NCI-H187 (cell line): Measurements from ENCODE around the gene RNASEL.
A peak's percentile ranks its signal among the peaks of the same experiment; 100 is the strongest.
"Not testable (repeated sequence)": the region's sequence is repeated elsewhere in the genome, so short reads cannot be mapped to it uniquely, and the experiment has no call there.

Experiments used
- DNase-seq, 2 experiments: peaks; one replicate each; lab custom pipeline; 2025; lab: John Stamatoyannopoulos, UW

Gene RNASEL, protein sequence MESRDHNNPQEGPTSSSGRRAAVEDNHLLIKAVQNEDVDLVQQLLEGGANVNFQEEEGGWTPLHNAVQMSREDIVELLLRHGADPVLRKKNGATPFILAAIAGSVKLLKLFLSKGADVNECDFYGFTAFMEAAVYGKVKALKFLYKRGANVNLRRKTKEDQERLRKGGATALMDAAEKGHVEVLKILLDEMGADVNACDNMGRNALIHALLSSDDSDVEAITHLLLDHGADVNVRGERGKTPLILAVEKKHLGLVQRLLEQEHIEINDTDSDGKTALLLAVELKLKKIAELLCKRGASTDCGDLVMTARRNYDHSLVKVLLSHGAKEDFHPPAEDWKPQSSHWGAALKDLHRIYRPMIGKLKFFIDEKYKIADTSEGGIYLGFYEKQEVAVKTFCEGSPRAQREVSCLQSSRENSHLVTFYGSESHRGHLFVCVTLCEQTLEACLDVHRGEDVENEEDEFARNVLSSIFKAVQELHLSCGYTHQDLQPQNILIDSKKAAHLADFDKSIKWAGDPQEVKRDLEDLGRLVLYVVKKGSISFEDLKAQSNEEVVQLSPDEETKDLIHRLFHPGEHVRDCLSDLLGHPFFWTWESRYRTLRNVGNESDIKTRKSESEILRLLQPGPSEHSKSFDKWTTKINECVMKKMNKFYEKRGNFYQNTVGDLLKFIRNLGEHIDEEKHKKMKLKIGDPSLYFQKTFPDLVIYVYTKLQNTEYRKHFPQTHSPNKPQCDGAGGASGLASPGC

DNA sequence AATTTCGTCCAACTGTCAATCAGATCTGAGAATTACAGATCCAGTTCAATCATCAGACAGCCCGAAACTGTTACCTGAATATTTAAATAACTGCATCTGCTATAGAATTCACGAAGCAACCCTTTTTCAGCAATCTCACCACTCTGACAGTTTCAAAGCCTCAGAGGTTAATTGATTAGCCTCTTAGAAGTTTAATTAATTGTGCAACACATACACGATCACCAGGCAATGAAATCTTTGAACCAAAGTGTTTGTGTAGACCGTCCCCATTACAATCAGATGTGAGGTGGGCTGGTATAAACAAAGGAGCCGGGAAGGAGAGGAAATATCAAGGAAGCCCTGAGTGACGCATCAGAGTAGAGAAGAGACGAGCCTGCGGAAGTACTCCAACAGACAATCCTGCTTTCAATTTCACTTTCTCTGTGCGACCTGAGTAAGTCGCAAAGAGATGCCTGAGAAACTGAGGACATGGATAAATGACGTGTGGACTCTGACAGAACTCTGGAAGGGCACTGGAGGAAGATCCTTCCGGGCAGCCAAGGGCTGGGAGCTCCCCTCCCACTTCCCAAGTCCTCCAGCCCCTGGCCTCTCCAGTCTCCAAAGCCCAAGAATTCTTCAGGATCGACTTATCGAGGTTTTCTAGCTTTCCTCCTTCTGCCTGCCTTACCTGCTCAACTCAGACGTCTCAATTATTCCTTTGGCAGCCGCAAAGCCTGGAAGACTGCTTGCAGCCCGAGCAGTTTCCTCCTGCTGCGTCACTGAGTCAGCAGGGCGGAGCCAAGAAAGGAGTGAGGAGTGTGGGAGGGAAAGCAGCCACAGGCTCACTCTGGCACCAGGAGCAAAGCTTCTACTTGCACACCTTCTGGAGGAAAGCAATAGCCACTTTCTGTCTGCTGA is at the start of gene RNASEL:
Gene RNASEL, minus strand, starts transcription at position 757 of the 897 bp plus-strand sequence. CDS start 2,450 bp downstream, outside the sequence.
- DNase-seq = peak; percentile 80 to 84

- DNase-seq = no peak
Measured at GRCh38 chr1:182637769-182638168, 48.7 kb upstream of the RNASEL start.

DNA sequence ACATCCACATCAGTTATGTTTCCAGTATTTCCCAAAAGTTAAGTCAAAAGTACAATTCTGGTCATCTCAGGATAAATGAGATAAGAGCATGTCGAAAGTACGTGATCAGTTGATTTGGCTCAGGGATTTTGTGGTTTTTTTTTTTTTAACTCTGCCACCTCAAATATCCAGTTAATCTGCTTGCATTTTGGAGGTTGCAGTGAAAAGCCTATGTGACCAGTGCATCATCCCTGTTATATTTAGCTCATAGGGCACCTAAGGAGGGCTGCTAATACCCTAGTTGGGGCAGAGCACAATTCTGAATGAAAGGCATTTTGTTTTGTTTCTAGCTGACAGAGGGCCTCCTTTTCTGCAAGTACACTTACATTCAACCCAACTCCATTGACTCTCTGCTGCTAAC is 46.8 kb upstream of the RNASEL start:
- no peak for DNase-seq

DNA sequence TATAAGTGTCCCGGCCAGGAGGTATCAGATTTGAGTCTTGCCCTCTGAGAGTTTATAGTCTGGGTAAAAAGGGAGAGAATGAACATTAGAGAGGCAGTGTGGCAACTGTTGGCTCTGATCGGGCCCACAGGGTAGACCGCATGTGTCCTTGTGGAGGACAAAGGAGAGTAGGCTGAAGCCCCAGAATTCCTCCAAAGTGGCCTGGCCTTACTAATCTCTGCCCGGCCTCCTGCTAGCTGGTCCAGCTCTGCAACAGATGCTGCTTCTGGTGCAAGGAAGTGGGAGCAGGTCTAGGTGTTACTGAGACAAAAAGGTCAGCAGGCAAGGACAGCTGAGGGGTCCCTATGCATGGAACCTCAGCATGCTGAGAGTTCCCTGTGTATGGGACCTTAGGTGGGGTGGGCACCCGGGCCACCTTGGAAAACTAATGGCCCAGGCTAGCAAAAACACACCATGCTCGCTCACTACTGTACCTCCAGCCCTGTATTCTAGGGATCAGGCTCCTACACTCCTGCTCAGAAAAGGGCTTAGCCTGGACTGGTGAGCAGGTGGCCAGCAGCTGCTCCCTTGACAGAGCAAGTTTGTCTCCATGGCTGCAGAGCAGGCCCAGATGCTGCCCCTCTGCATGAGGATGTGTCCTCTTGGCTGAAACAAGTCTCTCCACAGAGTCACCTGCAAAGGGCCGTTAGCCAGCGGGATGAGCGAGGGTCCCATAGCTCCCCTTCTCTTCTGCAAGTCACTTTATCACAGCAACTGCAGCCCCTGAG is 45.4 kb upstream of the RNASEL start:
- no peak for DNase-seq

- no peak for DNase-seq
Measured at GRCh38 chr1:182633657-182634281, 44.7 kb upstream of the RNASEL start.

DNA sequence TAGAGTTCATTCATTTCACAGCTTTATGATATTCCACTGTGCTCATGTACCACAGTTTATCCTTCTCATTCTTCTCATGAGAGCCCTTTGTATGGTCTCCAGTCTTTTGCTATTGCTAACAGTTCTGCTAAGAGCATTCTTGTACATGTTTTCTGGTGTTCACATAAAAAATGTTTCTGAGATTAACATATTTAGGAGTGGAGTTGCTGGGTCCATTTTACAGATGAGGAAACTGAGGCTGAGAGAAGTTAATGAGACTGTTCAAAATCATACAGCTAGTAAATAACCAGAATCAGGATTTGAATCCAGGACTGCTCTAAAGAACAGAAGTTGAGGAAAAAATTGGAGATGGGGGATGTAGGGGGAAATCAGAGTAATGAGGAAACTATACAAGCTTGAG is 44.0 kb upstream of the RNASEL start:
- DNase-seq = no peak

DNA sequence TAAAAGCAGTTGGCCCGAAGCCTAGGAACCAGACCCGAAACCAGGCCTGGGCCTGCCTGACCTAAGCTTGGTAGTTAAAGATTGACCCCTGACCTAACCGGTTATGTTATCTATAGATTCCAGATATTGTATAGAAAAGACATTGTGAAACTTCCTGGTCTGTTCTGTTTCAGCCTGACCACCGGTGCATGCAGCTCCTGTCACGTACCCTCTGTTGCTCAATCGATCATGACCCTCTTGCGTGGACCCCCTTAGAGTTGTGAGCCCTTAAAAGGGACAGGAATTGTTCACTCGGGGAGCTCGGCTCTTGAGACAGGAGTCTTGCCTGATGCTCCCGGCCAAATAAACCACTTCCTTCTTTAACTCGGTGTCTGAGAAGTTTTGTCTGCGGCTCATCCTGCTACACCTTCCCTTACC is 43.4 kb upstream of the RNASEL start:
- not testable (repeated sequence) for DNase-seq

DNA sequence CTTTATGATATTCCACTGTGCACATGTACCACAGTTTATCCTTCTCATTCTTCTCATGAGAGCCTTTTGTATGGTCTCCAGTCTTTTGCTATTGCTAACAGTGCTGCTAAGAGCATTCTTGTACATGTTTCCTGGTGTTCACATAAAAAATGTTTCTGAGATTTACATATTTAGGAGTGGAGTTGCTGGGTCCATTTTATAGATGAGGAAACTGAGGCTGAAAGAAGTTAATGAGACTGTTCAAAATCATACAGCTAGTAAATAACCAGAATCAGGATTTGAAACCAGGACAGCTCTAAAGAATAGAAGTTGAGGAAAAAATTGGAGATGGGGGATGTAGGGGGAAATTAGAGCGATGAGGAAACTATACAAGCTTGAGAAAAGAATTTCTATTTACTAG is 42.9 kb upstream of the RNASEL start:
- no peak for DNase-seq

- DNase-seq = no peak
Measured at GRCh38 chr1:182631053-182631677, 42.1 kb upstream of the RNASEL start.

DNA sequence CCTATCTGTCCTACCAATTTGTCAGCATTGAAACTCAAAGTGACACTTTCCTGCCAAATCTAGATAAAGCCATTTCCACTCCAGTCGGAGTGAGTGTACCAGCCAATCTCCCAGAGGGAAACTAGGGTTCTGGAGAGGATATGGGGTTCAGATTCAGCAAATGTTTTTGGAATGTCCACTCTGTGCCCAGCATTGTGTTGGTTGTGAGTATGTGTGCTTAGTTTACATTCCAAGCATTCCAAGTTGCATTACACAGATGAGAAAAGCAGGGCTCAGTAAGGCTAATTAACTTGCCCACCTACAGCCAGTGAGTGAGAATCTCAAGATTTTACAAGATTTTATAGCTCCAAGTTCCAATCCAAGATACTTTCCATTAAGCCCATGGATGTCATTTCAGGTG is 41.5 kb upstream of the RNASEL start:
- no peak for DNase-seq

GRCh38 chr1:182629499-182630096 is 40.5 kb upstream of the RNASEL start:
- no peak for DNase-seq

DNA sequence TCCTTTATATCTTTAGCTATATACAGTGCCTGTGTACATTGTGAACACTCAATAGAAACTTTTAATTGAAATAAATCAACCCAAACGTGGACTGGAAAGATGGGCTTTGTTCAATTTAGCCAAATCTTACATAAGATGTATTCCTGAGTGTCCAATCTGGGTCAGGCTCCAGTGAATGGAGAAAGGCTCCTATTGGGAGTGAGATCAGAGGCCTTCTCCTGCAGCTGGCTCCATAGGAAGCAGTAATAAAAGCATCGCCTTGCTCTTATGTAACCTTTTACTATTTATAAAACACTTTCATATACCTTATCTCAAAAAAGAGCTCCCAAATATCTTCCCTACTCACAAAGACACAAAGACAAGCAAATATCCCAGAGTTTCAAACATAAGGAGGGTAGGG is 40.0 kb upstream of the RNASEL start:
- no peak for DNase-seq

GRCh38 chr1:182628657-182629056 is 39.6 kb upstream of the RNASEL start:
- DNase-seq = no peak

DNA sequence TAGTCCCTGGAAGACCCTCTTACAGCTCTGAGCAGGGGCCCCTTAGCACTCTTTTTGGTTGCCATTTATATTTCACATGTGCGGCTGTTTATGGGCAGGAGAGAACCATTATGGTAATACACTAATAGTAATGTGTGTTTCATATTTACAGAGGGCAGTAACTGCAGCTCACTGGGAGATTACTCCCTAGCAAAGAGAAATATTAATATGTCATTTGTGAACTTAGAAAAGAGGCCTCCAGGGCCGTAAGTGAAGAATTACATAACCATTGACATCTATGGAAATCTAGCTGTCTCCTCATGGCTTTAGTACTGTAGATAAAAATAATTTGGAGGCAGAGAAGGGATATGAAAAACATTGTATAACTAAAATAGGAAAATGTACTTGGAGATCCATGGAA is 38.6 kb upstream of the RNASEL start:
- DNase-seq = no peak

DNA sequence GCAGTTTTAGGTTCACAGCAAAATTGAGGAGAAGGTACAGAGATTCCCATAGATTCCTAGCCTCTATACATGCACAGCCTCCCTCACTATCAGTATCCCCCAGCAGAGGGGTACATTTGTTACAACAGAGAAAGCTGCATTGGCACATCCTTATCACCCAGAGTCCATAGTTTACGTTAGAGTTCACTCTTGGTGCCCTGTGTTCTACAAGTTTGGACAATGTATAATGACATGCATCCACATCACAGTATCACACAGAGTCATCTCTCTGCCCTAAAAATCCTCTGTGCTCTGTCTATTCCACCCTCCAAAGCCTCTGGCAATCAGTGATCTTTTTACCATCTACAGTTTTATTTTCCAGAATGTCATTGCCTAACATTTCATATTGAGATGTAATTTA is 37.5 kb upstream of the RNASEL start:
- no peak for DNase-seq

GRCh38 chr1:182625719-182626504 is 36.9 kb upstream of the RNASEL start:
- DNase-seq = no peak

GRCh38 chr1:182625024-182625423 is 36.0 kb upstream of the RNASEL start:
- no peak for DNase-seq

DNA sequence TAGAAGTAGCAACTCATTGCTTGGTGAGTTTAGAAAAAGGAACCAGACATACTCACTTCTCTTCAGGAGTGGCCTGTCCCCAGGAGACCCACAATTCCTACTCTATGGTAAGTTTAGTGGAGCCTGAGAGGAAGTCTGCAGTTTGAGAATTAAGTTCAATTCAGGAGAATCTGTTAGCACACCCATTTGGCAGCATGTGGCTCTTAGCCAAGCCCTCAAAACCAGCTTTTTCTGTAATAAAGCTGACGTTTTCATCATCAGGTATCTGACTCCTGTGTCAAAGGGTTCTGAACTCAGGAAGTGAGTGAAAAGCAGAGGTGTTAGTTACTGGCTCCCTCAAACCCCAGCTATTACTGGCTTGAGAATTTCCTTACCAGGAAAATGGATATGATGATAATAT is 35.5 kb upstream of the RNASEL start:
- DNase-seq = no peak

DNA sequence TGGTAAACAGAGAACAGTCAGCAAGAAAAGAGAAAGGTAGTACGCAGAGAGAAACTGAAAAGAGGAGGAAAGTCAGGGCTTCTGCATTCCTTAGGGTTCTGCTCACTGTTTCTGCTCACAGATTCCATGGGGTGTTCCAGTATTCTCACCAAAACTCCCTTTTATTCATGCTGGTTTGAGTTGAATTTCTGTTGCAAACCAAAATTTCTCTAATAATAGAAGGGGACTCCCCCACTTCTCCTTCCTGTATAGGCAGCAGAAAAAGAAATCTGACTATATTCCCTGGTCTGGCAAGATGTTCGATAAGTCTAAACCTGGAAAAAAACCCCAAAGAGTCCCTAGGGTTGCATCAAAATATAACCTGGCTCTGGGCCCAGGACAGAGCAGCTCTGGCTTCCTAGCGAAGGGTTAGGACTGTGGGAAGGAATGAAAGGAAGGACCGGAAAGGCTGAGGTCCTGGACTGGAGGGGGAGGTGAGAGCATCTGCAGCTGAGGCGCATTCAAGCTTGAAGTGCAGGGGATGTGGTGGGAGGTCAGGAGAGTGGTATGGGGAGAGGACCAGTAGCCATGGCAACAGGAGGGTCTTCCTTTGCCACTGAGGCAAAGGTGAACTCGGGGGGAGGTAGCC is 34.0 kb upstream of the RNASEL start:
- DNase-seq = no peak
